ENCODE results near the gene MLLT3. TPM values are rescaled to one million over a fixed set of nuclear protein-coding genes. Genes with fewer than 3 reads are reported as not detected.

The MLLT3 gene
- total RNA-seq, 3 donors from 2014 or later (not counting 1 experiment from before 2014, with no cell fraction given) = 24.3 to 26.6 (median 25.2) TPM

GRCh38 chr9:20405078-20405477 is 217.2 kb downstream of the MLLT3 start:
- Histone ChIP-seq H3K4me1 (ENCODE audit: control insufficient read depth, insufficient read depth, low read length) (no peaks in the 10 kb centered on the region), H3K36me3 (ENCODE audit: control insufficient read depth, insufficient read depth, low read length) (no peaks in the 10 kb centered on the region), H3K9me3 (ENCODE audit: control insufficient read depth, insufficient read depth, low read length) (no peaks in the 10 kb centered on the region), H3K4me3 (ENCODE audit: low read length) (no peak overlapping the region), H3K27me3 (ENCODE audit: control insufficient read depth, insufficient read depth, low read length) (no peaks in the 10 kb centered on the region), H3K27ac (ENCODE audit: low read length) (no peak overlapping the region)
- WGBS (ENCODE audit: insufficient coverage) = 83% methylated on average over 1 of the region's 1 CpG
- H3K36me3 Mint-ChIP-seq = no peaks in the 10 kb centered on the region
- TF ChIP-seq CTCF (IDR thresholded peaks at IDR 0.05) = no peak
- H3K27me3 Mint-ChIP-seq (ENCODE audit: low read depth in 2 of 2) = no peaks in the 10 kb centered on the region
- no peak overlapping the region for H3K4me3 Mint-ChIP-seq
- DNase-seq (no peak), ATAC-seq (no peak)
- no peaks in the 10 kb centered on the region for H3K9me3 Mint-ChIP-seq
- no peak overlapping the region for H3K27ac Mint-ChIP-seq
- H3K4me1 Mint-ChIP-seq = peaks cover 22 to 26% of the 10 kb centered on the region in 2 donors
- intact Hi-C loops (cut with micrococcal nuclease) = no loop called here

GRCh38 chr9:20404192-20404813 is 218.0 kb downstream of the MLLT3 start:
- H3K27ac Mint-ChIP-seq = no peak overlapping the region
- H3K27me3 Mint-ChIP-seq (ENCODE audit: low read depth in 2 of 2) = no peaks in the 10 kb centered on the region
- no peak for TF ChIP-seq CTCF (IDR thresholded peaks at IDR 0.05)
- no peaks in the 10 kb centered on the region for H3K36me3 Mint-ChIP-seq
- Histone ChIP-seq H3K36me3 (ENCODE audit: control insufficient read depth, insufficient read depth, low read length) (no peaks in the 10 kb centered on the region), H3K27me3 (ENCODE audit: control insufficient read depth, insufficient read depth, low read length) (no peaks in the 10 kb centered on the region), H3K9me3 (ENCODE audit: control insufficient read depth, insufficient read depth, low read length) (no peaks in the 10 kb centered on the region), H3K4me3 (ENCODE audit: low read length) (no peak overlapping the region), H3K4me1 (ENCODE audit: control insufficient read depth, insufficient read depth, low read length) (no peaks in the 10 kb centered on the region), H3K27ac (ENCODE audit: low read length) (no peak overlapping the region)
- 96% methylated on average over 5 of the region's 7 CpGs for WGBS (ENCODE audit: insufficient coverage)
- peaks cover 24 to 28% of the 10 kb centered on the region in 2 donors for H3K4me1 Mint-ChIP-seq
- intact Hi-C loops (cut with micrococcal nuclease) = no loop called here
- no peak for ATAC-seq
- no peak for DNase-seq
- H3K4me3 Mint-ChIP-seq = no peak overlapping the region
- H3K9me3 Mint-ChIP-seq = no peaks in the 10 kb centered on the region

- ATAC-seq (peak; percentile 57 to 87 (median 59)), DNase-seq (peak in 1 of 2 donors; percentile 13)
- Mint-ChIP-seq H3K27ac (no peak overlapping the region), H3K4me1 (peaks cover 20 to 25% of the 10 kb centered on the region in 2 donors), H3K27me3 (ENCODE audit: low read depth in 2 of 2) (no peaks in the 10 kb centered on the region), H3K4me3 (no peak overlapping the region), H3K36me3 (no peaks in the 10 kb centered on the region), H3K9me3 (no peaks in the 10 kb centered on the region)
- no CpG with 5 or more reads among the region's 2 CpGs for WGBS (ENCODE audit: insufficient coverage)
- intact Hi-C loops (cut with micrococcal nuclease) = no loop called here
- Histone ChIP-seq H3K9me3 (ENCODE audit: control insufficient read depth, insufficient read depth, low read length) (no peaks in the 10 kb centered on the region), H3K27me3 (ENCODE audit: control insufficient read depth, insufficient read depth, low read length) (no peaks in the 10 kb centered on the region), H3K36me3 (ENCODE audit: control insufficient read depth, insufficient read depth, low read length) (no peaks in the 10 kb centered on the region), H3K4me3 (ENCODE audit: low read length) (no peak overlapping the region), H3K4me1 (ENCODE audit: control insufficient read depth, insufficient read depth, low read length) (no peaks in the 10 kb centered on the region), H3K27ac (ENCODE audit: low read length) (no peak overlapping the region)
- no peak for TF ChIP-seq CTCF (IDR thresholded peaks at IDR 0.05)
Measured at GRCh38 chr9:20403346-20403745, 219.0 kb downstream of the MLLT3 start.
